Right kidney (tissue), 1 donor: ENCODE results near the gene DSP.

Source experiments
- DNase-seq: peaks from one replicate; pipeline ENCODE4 v3.0.0-alpha.2; 2016

The DSP gene

DNA sequence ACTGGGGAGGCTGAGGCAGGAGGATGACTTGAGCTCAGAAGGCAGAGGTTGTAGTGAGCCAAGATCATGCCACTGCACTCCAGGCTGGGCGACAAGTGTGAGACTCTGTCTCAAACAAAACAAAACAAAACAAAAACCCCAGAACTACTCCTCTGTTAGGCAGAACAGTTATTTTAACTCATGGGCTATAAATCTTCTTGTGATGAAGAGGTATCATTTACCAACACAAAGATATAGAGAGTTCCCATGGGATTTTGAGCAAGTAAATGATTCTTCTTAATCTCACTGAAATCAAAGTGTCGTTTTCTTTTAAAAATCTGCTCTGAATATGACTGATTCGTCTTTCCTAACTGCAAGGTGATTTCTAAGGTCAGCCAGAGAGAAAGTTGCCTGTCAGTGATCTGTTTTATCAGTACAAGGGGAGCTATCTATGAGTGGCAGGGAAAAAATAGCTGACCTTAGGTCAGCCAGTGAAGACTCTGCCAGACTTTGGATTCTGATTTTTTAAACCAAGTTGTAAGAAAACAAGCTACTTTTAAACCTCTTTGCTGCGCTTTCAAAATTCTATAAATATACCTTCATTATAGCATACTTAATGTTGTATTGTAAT, 3.8 kb upstream of the DSP start:
- no peak for DNase-seq

DNA sequence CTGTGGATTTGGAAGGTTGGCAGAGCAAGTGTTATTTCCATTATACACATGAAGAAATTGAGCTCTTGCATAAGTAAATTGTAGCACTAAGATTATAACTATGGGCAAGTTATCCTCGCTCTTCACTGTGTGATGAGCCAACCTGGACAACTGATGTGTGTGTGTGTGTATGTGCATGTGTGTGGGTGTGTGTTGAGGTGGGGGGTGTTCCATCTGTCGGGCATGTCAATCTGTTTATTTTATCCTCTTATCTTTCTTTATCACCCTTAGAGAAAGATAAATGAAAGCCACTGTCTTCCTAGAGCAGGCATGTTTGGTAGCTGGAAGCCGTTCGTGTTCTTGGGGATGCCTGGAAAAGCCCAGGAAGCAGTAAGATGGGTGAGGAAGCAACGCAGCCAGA, 3.0 kb upstream of the DSP start:
- DNase-seq = no peak

DNA sequence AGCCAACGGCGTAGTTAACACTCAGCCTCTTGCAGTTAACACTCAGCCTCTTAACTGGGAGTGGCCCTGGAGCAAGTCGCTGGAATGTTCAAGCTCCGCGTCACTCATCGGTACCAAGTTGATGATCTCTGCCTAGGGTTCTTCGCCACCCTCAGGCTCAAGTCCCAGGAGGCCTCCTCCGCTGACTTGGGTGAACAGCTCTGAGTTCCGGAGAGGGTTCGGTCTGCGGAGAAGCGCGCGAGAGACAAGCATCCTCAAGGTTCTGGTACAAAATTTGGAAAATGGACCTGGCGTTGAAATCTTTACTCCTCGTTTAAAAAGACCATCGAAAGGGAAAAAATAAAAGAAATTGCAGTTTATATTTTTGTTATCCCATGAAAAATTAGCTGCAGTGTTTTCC, 876 bp upstream of the DSP start:
- DNase-seq = peak; percentile 47

DNA sequence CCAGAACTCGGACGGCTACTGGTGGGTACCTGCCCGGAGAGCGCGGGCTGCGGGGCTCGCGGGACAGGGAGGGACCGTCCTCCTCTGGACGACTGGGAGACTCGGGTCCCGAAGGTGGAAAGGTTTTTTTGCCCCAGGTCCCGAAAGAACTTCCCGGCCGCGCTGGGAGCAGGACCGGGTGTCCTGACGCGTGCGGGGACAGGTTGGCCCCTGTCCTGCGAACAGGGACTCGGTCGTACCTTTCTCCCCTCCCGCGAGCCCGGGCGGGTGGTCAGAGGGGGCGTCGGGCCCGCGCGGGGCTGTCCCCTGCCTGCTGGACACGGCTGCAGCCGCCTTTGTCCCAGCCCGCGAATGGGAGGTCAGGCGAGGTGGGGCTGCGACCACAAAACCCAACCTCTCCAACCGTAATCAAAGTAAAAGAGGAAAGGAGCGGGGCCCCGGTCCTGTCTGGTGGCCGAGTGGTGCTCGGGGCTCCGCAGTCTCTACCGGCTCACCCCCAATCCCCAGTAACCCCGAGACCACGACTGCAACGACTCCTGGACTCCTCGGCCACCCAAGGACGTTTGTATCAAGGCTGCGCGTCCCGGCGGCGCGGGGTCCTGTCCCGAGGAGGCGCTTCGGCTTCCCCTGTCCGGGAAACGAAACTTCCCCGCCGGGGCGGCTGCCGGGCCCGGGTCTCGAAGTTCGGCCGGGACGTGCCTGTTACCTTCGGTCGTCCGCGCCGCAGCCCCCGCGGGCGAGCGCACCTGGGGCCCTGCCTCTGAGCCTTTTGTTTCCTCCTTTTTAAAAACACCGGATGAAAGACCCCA, 798 bp downstream of the DSP start:
- peak; percentile 91 for DNase-seq

DNA sequence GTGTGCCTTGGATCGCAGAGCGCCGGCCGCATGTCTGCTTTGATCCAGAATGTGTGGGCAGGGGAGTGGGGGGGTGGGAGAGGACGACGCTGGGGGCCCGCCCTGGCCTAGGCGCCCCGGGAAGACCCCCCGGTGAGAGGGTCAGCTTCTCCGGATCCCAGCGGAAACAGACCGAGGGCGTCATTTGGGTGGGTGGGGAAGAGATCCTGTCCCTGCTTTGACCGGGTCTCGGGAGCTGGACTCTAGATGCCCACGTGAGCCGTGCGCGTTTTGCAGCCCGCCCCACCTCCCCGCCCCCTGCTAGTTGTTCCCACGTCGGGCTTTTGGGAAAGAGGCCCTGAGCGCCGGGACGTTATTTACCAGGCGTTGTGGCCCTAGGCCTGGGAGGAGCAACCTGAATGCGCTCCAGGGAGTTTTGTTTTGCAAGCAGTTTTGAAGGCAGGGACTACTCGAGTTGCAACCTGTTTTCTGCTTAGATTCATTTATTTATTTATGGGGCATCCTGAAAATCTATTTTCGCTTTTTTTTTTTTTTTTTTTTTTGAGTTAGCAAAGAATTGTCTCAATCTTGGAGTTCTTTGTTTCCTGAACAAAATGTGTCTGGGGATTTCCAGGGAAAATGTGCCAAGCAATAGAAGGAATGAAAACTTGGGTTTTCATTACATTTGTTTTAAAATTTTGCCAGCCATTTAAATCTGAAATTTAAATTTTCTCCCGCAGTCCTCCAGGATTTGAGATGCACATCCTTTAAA, 1.6 kb downstream of the DSP start:
- DNase-seq = no peak

DNA sequence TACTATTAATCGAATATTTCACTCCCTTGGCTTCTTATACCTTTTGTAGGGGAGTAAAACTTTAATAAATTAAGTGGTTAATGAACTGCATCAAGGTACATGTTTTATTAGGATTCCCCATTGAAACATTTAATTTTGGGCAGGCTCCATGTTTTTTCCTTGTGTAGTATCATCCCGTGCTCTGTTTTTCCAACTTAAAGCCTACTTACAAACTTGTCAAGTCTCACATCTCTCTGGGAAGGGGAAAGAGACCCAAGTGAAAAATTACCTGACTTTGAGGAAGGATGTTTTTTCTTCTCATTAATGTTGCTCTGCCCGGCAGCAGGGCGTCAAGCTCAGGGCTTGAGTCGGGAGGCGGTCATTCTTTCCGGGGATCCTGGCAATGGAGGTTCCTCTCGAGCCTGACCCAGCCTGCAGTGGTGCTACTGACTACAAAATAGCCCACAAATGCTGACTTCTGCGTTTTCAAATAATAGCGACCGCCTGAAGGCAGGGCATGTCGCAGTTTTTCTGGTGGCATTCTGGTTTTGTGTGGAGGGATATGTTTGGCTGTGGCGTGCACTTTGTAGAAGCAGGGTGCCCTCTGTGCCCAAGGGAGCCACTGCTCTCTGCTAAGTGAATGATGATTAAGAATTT, 2.4 kb downstream of the DSP start:
- DNase-seq = peak; percentile 64

DNA sequence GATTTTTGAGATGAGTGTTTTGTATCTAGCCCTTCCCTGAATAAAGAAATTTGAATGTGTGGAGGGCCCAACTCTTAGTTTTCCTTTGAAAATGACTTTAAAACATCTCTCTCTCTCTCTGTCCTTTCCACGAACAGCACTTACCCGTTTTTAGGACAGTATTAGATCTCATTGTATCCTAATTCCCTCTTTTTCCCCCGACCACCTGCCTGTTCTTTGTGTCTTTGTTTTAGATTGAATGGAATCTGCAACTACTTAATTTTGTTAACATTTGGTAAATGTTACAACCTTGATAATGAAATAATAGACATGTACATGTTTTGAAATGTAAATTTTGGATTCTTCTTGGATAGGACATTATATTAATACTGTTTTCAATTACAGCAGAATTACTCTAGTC, 3.1 kb downstream of the DSP start:
- no peak for DNase-seq

DNA sequence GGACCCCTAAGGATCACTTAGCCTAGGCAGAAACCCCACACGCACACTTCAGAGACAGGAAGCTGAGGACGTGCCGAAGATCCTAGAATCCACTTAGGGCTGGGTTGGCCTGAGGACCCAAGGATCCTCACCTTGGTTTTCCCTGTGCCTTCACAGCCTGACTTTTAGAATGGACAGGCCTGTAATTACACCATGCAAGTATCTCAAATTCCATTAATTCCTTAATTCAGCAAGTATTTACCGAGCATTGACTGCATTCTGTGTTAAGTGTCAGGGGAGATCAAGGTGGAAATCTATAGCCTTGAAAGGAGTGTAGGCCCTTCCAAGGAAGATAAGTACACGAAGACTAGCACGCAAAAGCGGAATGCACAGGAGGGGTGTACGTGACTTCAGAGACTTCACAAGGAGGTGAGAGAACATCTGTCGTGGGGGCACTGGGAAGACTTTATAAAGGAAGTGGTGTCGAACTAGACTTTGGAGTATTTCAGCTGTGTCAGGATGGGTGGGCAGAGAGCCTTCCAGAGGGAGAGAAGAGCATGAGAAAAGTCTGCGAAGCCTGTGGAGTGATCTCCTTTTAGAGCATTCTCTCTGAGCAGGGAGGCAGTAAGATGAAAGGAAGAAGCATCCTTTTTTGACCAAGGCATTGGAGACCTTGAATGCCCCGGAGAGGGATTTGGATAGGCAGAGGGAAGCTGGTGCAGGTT, 4.0 kb downstream of the DSP start:
- DNase-seq = no peak

DNA sequence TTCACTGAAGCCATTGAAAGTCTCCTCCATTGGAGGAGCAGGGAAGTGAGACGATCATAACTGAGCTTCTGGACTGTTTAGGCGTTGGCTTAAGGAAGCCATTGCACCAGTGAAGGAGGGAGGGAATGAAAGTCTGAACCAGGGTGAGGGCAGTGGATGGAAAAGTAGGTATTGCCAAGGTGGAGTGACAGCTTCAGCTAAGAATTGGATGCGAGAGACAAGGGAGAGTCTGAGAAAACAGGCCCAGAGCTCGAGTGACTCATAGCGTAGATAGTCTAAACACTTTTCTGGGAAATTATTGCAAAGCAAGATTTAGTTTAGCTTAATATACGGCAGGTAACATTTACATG, 4.5 kb downstream of the DSP start:
- no peak for DNase-seq

DNA sequence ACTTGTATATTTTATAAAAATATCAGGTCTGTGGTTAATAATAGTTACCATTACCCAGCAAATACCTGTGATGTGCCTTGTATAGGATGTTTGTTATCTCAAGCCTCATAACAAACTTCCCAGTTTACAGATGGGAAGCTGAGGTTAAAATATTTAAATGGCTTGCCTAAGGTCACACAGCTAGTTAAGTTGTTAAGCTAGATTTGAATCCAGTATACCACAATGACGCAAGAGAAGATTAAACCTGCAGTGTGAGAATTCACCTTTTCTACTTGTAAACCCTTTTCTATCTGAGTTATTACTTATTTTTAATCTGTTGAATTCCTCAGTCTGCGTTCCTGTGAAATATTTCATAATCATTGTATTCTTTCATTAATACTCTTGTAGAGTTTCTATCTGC, 4.9 kb downstream of the DSP start:
- DNase-seq = no peak

DNA sequence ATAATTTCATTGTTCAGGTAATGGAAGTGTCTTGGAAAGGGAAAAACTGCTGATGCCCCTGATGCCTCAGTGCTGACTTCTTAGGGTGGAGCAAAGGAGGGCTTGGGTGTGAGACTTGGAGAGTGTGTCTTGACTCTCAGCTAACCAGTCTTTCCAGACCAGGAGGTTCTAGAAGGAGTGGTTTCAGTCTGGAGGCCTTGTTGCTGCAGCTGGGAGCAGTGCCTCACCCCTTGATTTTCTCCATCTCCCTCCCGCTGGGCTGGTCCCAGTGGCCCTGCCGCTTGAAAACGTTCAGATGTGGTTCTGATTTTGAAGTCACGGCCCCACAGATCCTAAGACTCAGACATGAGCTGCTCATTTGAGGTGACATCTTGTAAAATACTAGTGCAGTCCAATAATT, 5.4 kb downstream of the DSP start:
- DNase-seq = no peak

DNA sequence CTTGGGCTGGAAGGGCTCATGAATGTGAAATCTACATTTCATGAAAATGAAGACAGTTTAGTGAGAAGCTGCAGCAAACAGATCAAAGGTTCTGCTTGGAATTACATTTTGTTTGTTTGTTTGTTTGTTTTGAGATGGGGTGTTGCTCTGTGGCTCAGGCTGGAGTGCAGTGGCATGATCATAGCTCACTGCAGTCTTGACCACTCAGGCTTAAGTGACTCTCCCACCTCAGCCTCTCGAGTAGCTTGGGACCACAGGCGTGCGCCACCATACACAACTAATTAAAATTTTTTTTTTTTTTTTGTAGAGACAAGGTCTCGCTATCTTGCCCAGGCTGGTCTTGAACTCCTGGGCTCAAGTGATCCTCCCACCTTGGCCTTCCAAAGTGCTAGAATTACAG, 5.8 kb downstream of the DSP start:
- no peak for DNase-seq

DNA sequence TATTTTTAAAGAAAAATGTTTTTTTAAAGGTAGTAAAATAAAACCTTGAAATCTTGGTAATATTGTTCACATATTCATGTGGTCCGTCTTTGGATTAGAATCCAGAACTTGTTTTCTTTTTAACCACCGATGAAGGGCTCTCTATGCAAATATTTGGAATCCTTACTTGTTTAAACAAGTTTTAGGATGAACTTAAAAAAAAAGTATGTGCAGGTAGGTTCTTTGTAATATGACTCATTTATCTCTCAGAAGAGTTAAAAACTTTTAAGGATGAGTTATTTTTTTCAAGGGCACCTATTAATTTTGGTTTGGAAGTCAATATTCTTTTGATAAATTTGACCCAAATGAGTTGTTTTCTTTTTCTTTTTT, 8.9 kb downstream of the DSP start:
- no peak for DNase-seq

DNA sequence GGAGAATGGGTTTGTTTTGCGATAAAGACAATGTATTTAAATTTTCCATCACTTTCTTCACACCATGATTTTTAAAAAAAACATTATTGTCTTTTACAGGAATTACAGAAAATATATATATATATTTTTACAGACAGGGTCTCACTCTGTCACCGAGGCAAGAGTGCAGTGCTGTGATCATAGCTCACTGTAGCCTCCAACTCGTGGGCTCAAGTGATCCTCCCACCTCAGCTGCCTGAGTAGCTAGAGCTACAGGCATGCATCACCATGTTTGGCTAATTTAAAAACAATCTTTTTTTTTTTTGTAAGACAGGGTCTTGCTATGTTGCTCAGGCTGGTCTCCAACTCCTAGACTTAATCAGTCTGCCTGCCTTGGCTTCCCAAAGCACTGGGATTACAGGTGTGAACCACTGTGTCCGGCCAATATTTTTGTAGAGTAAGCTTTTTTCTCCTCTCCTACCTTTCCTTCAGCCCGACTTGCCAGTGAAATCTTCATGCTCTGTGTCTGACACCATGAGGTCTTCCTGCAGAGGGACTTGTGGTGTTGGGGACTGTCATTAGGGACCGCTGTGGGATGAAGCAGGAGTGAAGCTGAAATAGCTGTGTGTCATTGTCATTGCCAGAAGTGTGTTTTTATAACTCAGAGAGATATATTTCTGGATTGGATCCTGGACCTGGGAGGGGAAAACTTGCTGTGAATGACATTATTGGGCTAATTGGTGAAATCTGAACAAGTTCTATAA, 13.2 kb downstream of the DSP start:
- no peak for DNase-seq

DNA sequence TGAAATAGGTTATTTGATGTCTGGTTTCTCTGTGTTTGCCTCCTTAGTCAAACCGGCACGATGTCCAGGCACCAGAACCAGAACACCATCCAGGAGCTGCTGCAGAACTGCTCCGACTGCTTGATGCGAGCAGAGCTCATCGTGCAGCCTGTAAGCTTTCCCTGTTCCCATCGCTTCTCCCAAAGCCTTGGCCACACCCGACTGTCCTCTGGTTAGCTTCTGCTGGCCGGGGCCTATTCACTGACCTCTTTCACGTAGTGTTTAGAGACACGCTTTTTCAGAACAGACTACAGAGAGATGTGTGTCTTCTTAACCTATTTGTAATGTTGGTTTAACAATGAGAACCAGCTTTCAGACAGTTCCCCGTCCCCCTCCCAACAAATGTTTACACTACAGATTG, 14.2 kb downstream of the DSP start:
- DNase-seq = no peak

DNA sequence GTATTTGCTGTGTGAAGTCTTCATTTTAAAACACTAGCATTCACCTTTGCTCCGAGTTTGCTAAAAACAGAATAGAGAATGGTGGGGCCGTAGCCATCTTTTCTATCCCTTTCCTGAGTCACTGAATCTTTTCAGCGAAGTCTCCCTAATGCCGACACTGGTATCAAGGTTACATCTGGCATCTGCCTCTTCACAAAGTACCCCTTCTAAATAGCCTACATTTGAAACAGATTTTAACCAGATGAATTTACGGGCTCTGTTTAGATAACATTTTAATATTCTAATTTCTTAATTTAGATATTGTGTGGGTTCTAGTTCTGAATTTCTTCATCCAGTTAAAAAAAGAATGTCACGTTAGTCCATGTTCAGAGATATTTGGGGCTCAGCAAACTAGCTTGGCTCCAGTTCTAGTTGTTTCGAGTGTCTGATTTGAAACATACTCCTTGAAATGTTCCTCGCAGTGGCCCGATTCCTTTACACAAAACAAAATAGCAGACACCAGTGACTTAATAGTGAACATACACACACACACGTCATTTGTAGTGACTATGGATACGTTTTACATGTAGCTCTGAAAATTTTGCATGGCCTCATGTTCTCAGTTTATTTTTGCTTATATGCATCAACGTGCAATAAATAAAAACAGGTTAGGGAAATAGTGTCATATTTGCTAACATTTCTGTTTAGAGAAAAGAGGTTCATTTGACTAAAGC, 15.1 kb downstream of the DSP start:
- no peak for DNase-seq

DNA sequence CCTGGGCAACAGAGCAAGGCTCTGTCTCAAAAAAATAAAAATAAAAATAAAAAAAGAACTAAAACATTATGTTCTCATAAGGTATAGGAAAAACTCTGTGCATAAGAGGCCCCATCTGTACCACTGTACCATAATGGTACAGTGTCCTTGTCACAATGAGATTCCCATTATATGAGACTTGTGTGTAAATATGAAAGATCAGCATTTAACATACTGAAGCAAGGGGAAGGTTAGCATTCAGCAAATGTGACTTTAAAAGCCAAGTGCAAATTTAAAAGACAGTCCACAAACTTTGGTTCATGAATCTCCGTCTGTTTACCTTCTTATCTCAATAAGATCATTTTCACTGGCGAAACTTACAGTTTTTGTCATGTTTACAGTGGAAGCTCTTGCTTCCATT, 16.2 kb downstream of the DSP start:
- no peak for DNase-seq

DNA sequence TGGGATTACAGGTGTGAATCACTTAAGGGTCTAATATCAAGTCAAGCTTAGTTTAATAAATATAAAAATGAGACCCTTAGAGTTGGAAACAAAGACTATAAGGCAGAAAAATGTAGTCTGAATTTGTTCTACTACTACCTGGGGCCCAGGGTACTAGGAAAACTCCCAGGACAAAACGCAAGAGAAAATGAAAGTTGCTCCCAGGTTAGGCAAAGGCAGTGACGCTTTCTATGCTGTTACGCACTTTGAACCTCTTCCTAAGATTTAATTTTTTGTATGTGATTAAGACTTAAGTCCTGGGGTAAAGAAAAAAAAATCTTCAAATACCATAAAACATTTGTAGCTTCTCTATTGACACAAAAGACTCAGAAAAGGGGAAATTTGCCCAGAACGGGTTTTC, 17.3 kb downstream of the DSP start:
- DNase-seq = no peak

DNA sequence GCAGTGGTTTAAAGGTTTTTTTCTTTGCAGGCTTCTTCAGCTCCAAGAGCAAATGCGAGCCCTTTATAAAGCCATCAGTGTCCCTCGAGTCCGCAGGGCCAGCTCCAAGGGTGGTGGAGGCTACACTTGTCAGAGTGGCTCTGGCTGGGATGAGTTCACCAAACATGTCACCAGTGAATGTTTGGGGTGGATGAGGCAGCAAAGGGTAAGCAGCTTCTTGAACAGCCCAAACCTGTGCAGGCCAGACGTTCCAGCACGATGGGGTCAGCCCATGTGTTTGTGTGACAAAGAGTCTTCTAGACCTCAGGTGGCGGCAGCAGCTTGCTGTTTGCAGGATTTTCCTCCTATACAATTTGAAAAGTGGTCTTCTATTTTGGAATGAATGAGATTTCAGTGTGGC, 17.7 kb downstream of the DSP start:
- no peak for DNase-seq

DNA sequence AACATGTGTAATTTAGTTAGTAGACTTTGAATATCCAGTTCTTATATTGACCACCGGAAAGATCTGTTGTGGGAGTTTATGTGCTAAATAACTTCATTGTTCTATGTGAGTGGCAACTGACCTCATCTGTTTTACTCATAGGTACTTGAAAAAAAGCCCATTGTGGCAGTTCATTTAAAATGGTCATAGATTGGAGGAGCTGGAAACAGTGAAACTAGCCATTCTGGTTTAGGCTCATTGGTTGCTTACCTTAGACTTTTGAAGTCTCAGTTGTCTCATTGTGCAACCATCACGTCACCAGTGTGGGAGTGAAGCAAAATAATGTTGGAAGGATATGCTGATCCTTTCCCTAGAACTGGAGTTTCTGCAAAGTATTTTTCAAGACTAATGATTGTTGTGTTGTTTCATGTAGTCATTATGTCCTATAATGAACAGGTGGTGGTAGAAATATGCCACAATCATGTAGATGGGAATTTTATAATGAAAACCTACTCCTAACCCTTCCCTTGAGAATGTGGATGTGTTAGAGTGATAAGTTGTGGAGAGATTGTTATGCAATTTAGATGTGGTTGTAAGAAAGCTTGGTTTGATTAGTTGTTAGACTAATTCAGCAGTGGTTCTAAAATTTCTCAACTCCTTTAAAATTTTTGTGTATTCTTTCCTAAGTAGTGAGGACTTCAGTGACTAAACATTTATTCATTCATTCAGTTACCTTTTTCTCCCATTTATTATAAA, 18.3 kb downstream of the DSP start:
- DNase-seq = no peak
